ENCODE measurements around the gene ATXN1L.

DNA sequence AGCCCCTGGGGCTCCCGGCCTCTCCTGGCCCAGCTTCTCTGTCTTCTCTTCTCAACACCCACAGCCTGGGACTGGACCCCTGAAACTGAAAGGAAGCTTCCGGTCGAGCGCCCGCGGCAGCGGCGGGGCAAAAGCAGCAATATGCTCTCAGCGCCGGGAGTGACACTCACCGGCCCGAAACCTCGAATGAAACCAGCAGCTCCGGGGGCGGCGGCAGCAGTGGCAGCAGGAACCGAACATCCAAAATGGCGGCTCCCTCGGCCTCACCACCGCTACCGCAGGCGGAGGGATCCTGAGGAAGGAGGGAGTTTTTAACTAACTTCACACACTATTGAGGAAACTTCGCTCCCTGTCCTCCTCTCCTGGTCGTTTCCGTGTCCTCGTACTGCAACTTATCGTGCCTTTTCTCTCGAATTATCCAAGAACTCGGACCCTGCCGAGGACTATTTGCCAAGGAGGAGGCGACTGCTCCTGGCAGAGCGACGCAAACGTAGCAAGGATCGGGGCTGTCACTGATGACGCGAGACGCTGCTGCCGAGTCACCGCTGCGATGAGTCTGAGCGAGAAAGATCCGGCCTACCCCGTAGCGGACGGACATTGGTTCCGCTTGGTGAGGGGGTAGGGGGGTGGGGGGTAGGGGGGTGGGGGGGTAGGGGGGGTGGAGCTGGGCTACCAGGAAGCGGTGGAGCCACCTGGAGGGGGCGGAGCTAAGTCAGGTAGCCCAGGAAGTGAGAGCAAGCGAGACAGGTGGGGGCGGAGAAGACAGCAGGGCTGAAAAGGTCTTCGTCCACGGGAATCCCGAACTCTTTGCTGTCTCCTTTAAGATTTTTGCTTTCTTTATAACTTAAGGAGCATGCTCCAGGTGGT is 37.0 kb upstream of the ATXN1L start, which contains the start of gene AP1G1:
- TF ChIP-seq, protein P1, sequence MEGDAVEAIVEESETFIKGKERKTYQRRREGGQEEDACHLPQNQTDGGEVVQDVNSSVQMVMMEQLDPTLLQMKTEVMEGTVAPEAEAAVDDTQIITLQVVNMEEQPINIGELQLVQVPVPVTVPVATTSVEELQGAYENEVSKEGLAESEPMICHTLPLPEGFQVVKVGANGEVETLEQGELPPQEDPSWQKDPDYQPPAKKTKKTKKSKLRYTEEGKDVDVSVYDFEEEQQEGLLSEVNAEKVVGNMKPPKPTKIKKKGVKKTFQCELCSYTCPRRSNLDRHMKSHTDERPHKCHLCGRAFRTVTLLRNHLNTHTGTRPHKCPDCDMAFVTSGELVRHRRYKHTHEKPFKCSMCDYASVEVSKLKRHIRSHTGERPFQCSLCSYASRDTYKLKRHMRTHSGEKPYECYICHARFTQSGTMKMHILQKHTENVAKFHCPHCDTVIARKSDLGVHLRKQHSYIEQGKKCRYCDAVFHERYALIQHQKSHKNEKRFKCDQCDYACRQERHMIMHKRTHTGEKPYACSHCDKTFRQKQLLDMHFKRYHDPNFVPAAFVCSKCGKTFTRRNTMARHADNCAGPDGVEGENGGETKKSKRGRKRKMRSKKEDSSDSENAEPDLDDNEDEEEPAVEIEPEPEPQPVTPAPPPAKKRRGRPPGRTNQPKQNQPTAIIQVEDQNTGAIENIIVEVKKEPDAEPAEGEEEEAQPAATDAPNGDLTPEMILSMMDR (IDR thresholded peaks at IDR 0.05): peak in 1 of 7 experiments; percentile 2
- peak; percentile 67 to 86 (median 85) for TF ChIP-seq POLR2A (IDR thresholded peaks at IDR 0.05)
